Cortex of kidney (tissue), 1 donor: ENCODE results near the gene DNPEP.
"Not testable (repeated sequence)": the region's sequence is repeated elsewhere in the genome, so short reads cannot be mapped to it uniquely, and the experiment has no call there.

Source experiments
- DNase-seq: peaks from one replicate; lab custom pipeline; 2025; lab: John Stamatoyannopoulos, UW

DNPEP gene

DNA sequence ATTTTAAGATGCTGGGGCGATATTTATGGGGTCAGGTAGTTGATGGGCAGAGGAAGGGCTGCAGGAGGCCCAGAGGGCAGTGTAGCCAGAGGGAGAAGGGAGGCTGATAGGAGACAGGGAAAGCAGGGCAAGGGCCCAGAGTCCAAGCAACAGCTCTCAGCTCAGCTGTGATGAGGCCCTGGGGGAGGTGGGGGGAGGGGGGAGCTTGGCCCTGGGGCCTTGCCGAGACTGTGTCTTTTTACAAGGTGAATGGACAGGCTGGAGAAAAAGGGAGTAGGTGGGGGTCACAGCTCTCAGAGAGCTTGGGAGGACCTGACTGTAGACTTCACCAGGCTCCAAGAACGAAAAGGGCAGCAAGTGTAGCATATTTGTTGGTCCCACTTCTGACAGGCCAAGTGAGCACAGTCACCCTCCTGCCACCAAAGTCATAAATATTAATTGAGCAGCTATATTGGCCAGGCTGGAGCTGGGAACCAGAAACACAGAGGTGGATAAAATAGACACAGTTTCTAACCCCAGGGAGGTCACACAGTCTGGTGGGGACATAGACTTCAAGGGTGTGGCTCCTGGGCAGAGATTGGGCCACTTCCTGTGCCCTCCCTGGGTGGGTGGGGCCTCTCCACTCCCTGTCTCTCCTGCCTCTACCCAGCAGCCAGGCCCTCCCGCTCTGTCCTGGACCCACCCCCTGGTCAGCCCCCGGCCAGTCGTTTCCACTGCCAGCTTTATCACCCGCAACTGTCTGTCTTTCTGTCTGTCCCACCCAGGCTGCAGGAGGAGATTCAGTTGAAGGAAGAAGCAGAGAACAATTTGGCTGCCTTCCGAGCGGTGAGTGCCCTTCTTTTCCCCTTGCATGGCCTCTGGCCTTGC lies 31.9 kb upstream of the DNPEP start:
- no peak for DNase-seq

- no peak for DNase-seq
Measured at GRCh38 chr2:219419012-219419324, 31.3 kb upstream of the DNPEP start.

DNA sequence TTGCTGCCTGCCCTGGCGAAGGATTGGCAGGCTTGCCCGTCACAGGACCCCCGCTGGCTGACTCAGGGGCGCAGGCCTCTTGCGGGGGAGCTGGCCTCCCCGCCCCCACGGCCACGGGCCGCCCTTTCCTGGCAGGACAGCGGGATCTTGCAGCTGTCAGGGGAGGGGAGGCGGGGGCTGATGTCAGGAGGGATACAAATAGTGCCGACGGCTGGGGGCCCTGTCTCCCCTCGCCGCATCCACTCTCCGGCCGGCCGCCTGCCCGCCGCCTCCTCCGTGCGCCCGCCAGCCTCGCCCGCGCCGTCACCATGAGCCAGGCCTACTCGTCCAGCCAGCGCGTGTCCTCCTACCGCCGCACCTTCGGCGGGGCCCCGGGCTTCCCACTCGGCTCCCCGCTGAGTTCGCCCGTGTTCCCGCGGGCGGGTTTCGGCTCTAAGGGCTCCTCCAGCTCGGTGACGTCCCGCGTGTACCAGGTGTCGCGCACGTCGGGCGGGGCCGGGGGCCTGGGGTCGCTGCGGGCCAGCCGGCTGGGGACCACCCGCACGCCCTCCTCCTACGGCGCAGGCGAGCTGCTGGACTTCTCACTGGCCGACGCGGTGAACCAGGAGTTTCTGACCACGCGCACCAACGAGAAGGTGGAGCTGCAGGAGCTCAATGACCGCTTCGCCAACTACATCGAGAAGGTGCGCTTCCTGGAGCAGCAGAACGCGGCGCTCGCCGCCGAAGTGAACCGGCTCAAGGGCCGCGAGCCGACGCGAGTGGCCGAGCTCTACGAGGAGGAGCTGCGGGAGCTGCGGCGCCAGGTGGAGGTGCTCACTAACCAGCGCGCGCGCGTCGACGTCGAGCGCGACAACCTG lies 30.7 kb upstream of the DNPEP start, which contains the start of gene DES:
Gene DES (plus strand): TSS at position 223 of the 857 bp plus-strand sequence. CDS start 86 bp downstream, at position 309.
- DNase-seq = no peak

- DNase-seq = no peak
Measured at GRCh38 chr2:219417374-219417773, 29.7 kb upstream of the DNPEP start.

- DNase-seq = no peak
Measured at GRCh38 chr2:219416938-219417337, 29.2 kb upstream of the DNPEP start.

DNA sequence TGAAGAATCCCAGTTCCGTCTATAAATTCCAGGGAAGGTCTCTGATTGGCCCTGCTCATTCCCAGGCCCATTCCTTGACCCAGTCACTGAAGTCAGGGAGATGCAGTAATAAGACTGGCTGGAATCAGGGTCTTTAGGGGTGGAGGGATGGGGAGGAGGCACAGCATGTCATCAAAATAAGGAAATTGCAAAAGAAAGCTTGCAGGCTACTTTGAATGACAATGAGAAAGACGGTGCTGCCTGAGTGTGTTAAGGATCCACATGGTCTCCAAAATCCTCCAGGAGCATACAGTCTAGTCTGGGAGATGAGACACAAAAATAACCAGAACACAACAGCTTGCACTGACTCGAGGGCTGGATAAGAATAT lies 28.5 kb upstream of the DNPEP start:
- DNase-seq = no peak

- no peak for DNase-seq
Measured at GRCh38 chr2:219415580-219416234, 28.0 kb upstream of the DNPEP start.

DNA sequence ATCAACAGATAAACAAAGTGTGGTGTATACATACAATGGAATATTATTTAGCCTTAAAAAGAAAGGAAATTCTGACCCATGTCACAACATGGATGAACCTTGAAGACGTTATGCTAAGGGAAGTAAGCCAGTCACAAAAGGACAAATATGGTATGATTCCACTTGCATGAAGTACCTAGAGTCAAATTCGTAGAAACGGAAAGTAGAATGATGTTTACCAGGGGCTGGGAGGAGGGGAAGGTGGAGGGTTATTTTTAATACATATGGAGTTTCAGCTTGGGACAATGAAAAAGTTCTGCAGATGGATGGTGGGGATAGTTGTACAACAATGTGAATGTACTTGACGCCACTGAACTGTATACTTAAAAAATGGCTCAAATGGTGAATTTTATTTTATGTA lies 27.1 kb upstream of the DNPEP start:
- no peak for DNase-seq

DNA sequence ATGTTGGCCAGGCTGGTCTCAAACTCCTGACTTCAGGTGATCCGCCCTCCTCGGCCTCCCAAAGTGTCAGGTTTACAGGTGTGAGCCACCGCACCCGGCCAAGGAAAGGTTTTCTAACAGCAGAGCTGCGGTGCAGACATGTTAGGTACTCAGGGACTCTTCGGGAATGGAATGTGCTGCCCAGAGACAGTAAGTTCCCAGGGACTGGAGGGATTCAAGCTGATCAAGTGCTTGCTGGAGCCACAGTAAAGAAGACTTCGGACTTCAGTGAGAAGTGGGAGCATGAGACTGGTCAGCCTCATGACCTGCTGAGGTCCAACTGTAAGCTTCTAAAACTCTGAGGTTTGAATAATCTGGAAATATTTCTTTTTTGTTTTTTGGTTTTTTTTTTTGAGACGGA lies 22.7 kb upstream of the DNPEP start:
- no peak for DNase-seq

DNA sequence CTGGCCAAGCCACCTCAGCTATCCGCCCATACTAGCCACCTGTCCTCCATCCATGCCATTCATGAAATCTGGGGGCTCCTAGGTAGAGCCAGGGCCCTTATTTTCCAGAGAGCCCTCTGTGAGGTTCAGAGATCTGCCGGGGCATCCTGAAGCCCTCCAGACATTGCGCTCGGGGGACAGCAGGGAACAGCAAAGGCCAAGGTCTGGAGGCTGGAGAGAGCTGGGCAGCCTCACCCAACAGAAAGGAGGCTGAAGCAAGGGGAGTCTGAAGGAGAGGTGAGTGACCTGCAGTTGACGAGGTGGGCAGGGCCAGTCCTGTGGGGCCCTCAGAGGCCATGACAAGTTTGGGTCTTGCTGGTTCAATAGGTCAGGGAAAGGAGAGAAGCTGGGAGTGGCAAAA lies 21.9 kb upstream of the DNPEP start:
- DNase-seq = no peak

DNA sequence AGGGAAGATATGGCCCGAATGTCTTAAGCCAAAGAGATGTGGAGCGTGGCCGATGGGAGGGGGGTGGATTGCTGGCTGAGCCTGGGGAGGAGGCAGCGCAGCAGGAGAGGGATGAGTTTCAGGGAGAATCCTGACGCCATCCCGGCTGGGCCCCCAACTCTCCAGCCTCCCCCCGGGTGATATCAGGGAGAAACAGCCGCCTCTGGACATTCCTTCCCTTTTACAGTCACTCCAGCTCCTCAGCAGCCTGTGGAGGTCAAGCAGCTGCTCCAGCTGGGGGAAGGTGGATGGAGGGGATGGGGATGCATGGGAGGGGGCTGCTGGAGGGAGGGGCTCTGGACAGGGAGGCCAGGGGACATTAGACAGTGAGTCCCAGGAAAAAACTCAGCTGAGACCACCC lies 20.9 kb upstream of the DNPEP start:
- no peak for DNase-seq

DNA sequence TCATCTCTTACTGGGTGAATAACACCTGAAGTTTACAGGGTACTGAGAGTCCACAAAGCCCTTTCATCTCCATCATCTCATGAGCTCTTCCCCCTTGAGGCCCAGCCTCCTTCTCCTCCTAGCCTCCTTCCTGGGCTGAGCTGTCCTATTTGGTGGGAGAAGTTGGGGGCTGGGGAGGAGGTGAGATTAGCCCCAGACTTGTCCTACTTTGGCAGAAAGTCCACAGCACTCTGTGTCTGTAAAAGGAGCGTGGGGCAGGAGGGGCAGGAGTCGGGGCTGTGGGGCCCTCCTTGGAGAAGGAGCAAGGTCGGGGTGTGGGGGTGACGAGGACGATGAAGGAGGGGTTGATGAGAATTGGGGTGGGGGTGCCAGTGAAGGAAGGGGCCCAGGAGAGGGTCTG lies 20.5 kb upstream of the DNPEP start:
- DNase-seq = no peak

GRCh38 chr2:219407343-219407742 lies 19.6 kb upstream of the DNPEP start:
- DNase-seq = not testable (repeated sequence)

DNA sequence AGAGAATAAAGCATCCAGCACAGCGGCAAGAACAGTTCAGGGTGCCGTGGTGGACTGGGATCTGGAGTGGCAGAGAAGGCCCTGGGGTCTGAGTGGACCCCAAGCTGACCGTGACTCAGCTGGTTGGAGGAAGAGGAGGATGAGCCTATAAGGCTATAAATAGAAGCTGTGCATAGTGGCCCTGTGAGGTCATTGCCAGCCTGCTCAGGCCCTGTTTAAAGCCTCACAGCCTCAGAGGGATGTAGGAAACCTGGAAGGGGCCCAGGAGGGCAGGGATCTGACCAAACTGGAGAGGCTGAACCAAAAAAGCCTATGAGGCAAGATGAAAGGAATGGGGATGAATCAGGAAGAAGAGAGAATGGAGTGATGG lies 19.1 kb upstream of the DNPEP start:
- DNase-seq = no peak

GRCh38 chr2:219405958-219406860 lies 18.5 kb upstream of the DNPEP start:
- no peak for DNase-seq

DNA sequence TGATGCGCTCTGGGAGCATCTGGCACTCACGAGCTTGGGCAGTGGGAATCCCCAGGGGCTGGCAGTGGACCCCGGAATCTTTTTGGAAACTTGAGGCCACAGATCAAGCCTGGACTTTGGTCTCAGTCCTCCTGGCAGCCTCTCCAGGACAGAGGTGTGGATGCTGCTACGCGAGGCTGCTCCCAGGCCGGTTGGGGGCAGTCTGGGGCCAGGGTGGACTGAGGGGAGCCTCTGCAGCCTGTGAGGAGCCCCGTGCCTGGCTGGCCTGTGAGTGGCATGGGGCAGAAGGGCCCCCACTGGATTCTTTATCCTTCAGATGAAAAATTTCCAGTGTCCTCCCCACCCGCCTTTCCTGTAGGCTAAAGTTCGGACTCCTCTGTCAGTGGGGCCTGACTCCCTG lies 17.7 kb upstream of the DNPEP start:
- no peak for DNase-seq

GRCh38 chr2:219404954-219405353 lies 17.2 kb upstream of the DNPEP start:
- no peak for DNase-seq

DNA sequence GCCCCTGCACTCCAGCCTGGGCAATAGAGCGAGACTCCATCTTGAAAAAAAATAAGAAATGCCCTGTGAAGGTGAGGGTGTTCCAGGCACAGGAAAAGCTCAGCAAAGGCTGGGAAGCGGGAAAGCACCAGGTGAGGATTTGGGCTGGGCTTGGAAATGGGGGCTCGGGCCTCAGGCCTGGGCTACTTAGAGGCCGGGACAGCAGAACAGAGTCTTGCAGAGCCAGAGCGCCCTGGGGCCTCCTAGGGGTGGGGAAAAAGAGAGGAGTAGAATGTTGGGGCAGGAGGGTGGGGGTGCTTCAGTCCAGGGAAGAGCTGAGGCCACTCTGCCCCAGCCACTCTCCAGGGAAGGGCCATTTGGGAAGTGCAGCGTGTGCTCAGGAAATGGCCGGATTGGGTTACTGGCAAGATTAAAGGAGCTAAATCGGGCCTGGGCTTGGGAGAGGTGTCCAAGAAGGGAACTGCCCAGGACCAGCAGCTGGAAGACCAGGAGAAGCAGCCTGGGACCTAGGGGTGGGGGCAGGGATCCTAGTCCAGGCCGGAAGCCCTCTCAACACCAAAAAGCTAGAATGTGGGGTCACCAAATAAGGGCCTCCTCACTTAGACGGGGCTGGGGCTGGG lies 16.7 kb upstream of the DNPEP start:
- no peak for DNase-seq

DNA sequence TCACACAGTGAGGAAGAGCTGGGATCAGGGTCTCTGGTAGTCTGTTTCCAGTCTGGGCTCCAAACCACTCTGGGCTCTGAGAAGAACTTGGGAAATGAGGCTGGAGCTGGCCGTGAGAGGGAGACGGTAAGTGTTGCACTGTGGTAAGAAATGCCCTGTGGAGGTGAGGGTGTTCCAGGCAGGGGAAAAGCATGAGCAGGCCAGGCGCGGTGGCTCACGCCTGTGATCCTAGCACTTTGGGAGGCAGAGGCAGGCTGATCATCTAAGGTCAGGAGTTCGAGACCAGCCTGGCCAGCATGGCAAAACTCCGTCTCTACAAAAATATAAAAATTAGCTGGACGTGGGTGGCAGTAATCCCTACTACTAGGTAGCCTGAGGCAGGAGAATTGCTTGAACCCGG lies 16.1 kb upstream of the DNPEP start:
- DNase-seq = no peak

GRCh38 chr2:219402665-219403515 lies 15.2 kb upstream of the DNPEP start:
- no peak for DNase-seq
